Transverse colon (tissue), 4 donors: ENCODE data around the gene TRIM54.
A peak's percentile ranks its signal among the peaks of the same experiment; 100 is the strongest.

Experiments used
- CTCF ChIP-seq, 5 experiments: fragments of 200-600 bp in 3 of 5; fragments of 450-650 bp in 2 of 5; sonication (generic) in 3 of 5; IDR thresholded peaks; 1 replicate in 2 of 5; 2 replicates in 3 of 5; pipeline ENCODE4 v1.5.1; 2016 to 2017; ENCODE audit warnings: antibody characterized with exemption in 5 of 5, inconsistent platforms in 3 of 5, mild to moderate bottlenecking in 2 of 5, moderate library complexity in 1 of 5
- POLR2AphosphoS5 ChIP-seq, 3 donors: sonication (generic); formaldehyde crosslinking; IDR thresholded peaks; one replicate each; pipeline ENCODE4 v1.6.1; 2016; ENCODE audit warnings: antibody characterized with exemption in 3 of 3

- TF ChIP-seq CTCF (IDR thresholded peaks at IDR 0.05) (peak; percentile 82 to 90 (median 84)), POLR2AphosphoS5 (IDR thresholded peaks at IDR 0.05) (no peak)
These were observed 21.1 kb downstream of the TRIM54 start for GRCh38 chr2:27303093-27304025.
